Astrocyte of the cerebellum (primary cell): ENCODE data around the gene XBP1.

ENCODE experiments used
- DNase-seq: peaks from one replicate; pipeline ENCODE4 v3.0.0-alpha.2; 2011; ENCODE audit warnings: low read depth
- H3K4me3 ChIP-seq: 2 replicates; pipeline ENCODE4 v1.5.1; 2011; ENCODE audit warnings: mild to moderate bottlenecking, low read depth, low read length, moderate library complexity
- CTCF ChIP-seq: IDR thresholded peaks from 2 replicates; pipeline ENCODE4 v1.5.1; 2012; ENCODE audit warnings: low read length, low read depth, moderate library complexity, mild to moderate bottlenecking; ENCODE audit errors: missing control alignments
- in situ Hi-C: cut with HindIII; loops from 2 replicates; pipeline ENCODE4 v1.10.0; 2017; ENCODE audit warnings: low sequenced_read_pairs

Gene XBP1

GRCh38 chr22:28792491-28793383, 7.6 kb downstream of the XBP1 start:
- in situ Hi-C loops, result no loop called here
- no peak for DNase-seq
- no peak overlapping the region for H3K4me3 ChIP-seq
- no peak for TF ChIP-seq CTCF

GRCh38 chr22:28791841-28792490, 8.4 kb downstream of the XBP1 start:
- no peak for TF ChIP-seq CTCF
- no peak overlapping the region for H3K4me3 ChIP-seq
- no peak for DNase-seq
- in situ Hi-C loops, result no loop called here

GRCh38 chr22:28791124-28791523, 9.2 kb downstream of the XBP1 start:
- DNase-seq, result no peak

GRCh38 chr22:28788601-28789000, 11.8 kb downstream of the XBP1 start:
- in situ Hi-C loops, result no loop called here
- TF ChIP-seq CTCF, result no peak
- no peak overlapping the region for H3K4me3 ChIP-seq
- no peak for DNase-seq

More at GRCh38 chr22:28791124-28791523, 9.2 kb downstream of the XBP1 start:
- in situ Hi-C loops, result no loop called here
- TF ChIP-seq CTCF, result no peak
- H3K4me3 ChIP-seq, result no peak overlapping the region

GRCh38 chr22:28783786-28784671, 16.3 kb downstream of the XBP1 start:
- in situ Hi-C loops, result no loop called here
- no peak overlapping the region for H3K4me3 ChIP-seq
- no peak for DNase-seq
- TF ChIP-seq CTCF, result no peak

- in situ Hi-C loops, result no loop called here
- TF ChIP-seq CTCF, result no peak
- no peak for DNase-seq
- no peak overlapping the region for H3K4me3 ChIP-seq
Observed at GRCh38 chr22:28780296-28780695, 20.1 kb downstream of the XBP1 start.
